Prostate gland (tissue), 2 donors: ENCODE results near the gene TAF5L. TPM values are rescaled to one million over a fixed set of nuclear protein-coding genes. Genes with fewer than 3 reads are reported as not detected.

ENCODE experiments used
- DNase-seq: peaks from one replicate; pipeline ENCODE4 v3.0.0-alpha.2; 2019; ENCODE audit warnings: low spot score
- H3K27ac ChIP-seq, 2 donors: fragments of 200-600 bp; sonication (generic); 2 replicates each; pipeline ENCODE4 v1.5.1; 2017 to 2019
- H3K27me3 ChIP-seq: fragments of 200-600 bp; sonication (generic); replicated peaks from 2 replicates; pipeline ENCODE4 v1.5.1; 2019; ENCODE audit not compliant: insufficient read depth
- H3K36me3 ChIP-seq, 2 donors: fragments of 200-600 bp; sonication (generic); 1 replicate in 1 of 2; 2 replicates in 1 of 2; pipeline versions ENCODE4 v1.5.1 to v1.8.1; 2017 to 2019
- H3K4me1 ChIP-seq: fragments of 200-600 bp; sonication (generic); replicated peaks from 2 replicates; pipeline ENCODE4 v1.5.1; 2019
- H3K4me3 ChIP-seq, 2 donors: fragments of 200-600 bp; sonication (generic); 2 replicates each; pipeline ENCODE4 v1.5.1; 2017 to 2019
- H3K9me3 ChIP-seq: fragments of 200-600 bp; sonication (generic); 2 replicates; pipeline ENCODE4 v1.5.1; 2017
- POLR2A ChIP-seq: fragments of 450-650 bp; IDR thresholded peaks from one replicate; pipeline ENCODE4 v1.6.1; 2016; ENCODE audit warnings: antibody characterized with exemption, mild to moderate bottlenecking
- POLR2AphosphoS5 ChIP-seq: sonication (generic); formaldehyde crosslinking; IDR thresholded peaks from one replicate; pipeline ENCODE4 v1.6.1; 2017; ENCODE audit warnings: antibody characterized with exemption
- WGBS: methylation state at CpG from one replicate; pipeline ENCODE4 v1.1.5; 2018; 5-methylcytosine and 5-hydroxymethylcytosine counted together
- intact Hi-C: fragments of 100-400 bp; cut with DNase I; formaldehyde crosslinking; loops from one replicate; pipeline ENCODE4 v1.14.2; 2022
- small RNA-seq, 2 donors: library from RNA; depleted of rRNA; stranded (forward); fragments of <200 nt; gene quantifications; one replicate each; pipeline ENCODE3, GENCODE V24; 2016
- total RNA-seq, 2 donors: library from RNA; depleted of rRNA; stranded (reverse); fragments of >200 nt; gene quantifications; one replicate each; pipeline ENCODE4 v1.1.0, GENCODE V29; 2016
- TF ChIP-seq, protein P1 (sequence below), 4 experiments: fragments of 200-600 bp in 2 of 4; fragments of 450-650 bp in 2 of 4; sonication (generic) in 2 of 4; IDR thresholded peaks; 1 replicate in 3 of 4; 2 replicates in 1 of 4; pipeline ENCODE4 v1.5.1; 2016 to 2019; ENCODE audit warnings: antibody characterized with exemption in 4 of 4, mild to moderate bottlenecking in 2 of 4, moderate library complexity in 2 of 4

TAF5L gene
- total RNA-seq, 2 donors from 2014 or later = 14.0 to 17.2 TPM

GRCh38 chr1:229544587-229544986, 81.3 kb downstream of the TAF5L start:
- H3K27ac ChIP-seq = no peak overlapping the region
- H3K9me3 ChIP-seq = no peaks in the 10 kb centered on the region
- TF ChIP-seq POLR2A (no peak), POLR2AphosphoS5 (no peak)
- TF ChIP-seq, protein P1, sequence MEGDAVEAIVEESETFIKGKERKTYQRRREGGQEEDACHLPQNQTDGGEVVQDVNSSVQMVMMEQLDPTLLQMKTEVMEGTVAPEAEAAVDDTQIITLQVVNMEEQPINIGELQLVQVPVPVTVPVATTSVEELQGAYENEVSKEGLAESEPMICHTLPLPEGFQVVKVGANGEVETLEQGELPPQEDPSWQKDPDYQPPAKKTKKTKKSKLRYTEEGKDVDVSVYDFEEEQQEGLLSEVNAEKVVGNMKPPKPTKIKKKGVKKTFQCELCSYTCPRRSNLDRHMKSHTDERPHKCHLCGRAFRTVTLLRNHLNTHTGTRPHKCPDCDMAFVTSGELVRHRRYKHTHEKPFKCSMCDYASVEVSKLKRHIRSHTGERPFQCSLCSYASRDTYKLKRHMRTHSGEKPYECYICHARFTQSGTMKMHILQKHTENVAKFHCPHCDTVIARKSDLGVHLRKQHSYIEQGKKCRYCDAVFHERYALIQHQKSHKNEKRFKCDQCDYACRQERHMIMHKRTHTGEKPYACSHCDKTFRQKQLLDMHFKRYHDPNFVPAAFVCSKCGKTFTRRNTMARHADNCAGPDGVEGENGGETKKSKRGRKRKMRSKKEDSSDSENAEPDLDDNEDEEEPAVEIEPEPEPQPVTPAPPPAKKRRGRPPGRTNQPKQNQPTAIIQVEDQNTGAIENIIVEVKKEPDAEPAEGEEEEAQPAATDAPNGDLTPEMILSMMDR (IDR thresholded peaks at IDR 0.05) = no peak
- no peak for DNase-seq
- no peaks in the 10 kb centered on the region for H3K36me3 ChIP-seq
- intact Hi-C loops = no loop called here
- no peak overlapping the region for H3K4me3 ChIP-seq
- peaks cover under 1% of the 10 kb centered on the region for H3K4me1 ChIP-seq
- WGBS = 95% methylated on average over 1 of the region's 1 CpG
- no peaks in the 10 kb centered on the region for H3K27me3 ChIP-seq

Small RNA genes lying within 50 kb of the gene (small RNA-seq; reads per million reads assigned to genes)
- gene HMGN2P19 (0 reads per million in 2 donors), gene RNA5SP78 (0 reads per million in 2 donors)

Other genes with a start within 250 kb of the TAF5L start
- gene ACTA1, start 192.0 kb downstream of the TAF5L start, total RNA-seq = 10 to 100 TPM in 1 of 2 donors, 1 to 10 TPM in 1; 3.9 to 41.3 TPM
- gene NUP133, start 117.8 kb downstream of the TAF5L start, total RNA-seq = 10 to 100 TPM; 26.3 to 36.4 TPM
- 10 to 100 TPM; 11.0 to 21.9 TPM for gene ABCB10, start 67.4 kb downstream of the TAF5L start, total RNA-seq
- gene URB2, start 125 bp upstream of the TAF5L start, total RNA-seq = 10 to 100 TPM in 1 of 2 donors, 1 to 10 TPM in 1; 5.6 to 11.9 TPM